ENCODE results near the gene UNC13C.
"Not testable (repeated sequence)": the region's sequence is repeated elsewhere in the genome, so short reads cannot be mapped to it uniquely, and the experiment has no call there.

Gene UNC13C

GRCh38 chr15:53978253-53978906 lies at the start of gene UNC13C:
Gene UNC13C, plus strand, starts transcription at chr15:53978441. Its CDS starts 34,463 bp downstream, at chr15:54012904.
- DNase-seq (ENCODE audit: low spot score), result no peak

GRCh38 chr15:53936137-53936536 lies 42.1 kb upstream of the UNC13C start:
- DNase-seq (ENCODE audit: low spot score), result no peak

GRCh38 chr15:53937632-53938031 lies 40.6 kb upstream of the UNC13C start:
- not testable (repeated sequence) for DNase-seq (ENCODE audit: low spot score)

- no peak for DNase-seq (ENCODE audit: low spot score)
Measured at GRCh38 chr15:53950572-53950971, 27.7 kb upstream of the UNC13C start.

DNA sequence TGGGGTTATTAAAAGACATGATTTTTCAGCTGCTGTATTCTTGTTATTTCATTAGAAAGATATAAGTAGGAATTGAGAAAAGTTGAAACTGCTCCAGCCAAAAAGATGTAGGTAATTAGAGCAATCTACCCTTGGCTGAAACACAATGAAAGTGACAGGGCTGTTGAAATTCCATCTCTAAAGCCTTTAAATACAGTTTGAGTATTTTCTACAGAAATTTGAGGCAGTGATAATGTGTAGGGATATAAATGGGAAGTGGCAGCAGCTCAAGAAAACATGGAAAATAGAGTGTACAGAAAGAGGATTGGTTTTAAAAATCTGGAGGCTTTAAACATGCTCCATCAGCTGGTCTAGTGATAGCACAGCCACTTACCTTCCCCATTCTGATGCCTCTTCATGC lies 22.8 kb upstream of the UNC13C start:
- no peak for DNase-seq (ENCODE audit: low spot score)

DNA sequence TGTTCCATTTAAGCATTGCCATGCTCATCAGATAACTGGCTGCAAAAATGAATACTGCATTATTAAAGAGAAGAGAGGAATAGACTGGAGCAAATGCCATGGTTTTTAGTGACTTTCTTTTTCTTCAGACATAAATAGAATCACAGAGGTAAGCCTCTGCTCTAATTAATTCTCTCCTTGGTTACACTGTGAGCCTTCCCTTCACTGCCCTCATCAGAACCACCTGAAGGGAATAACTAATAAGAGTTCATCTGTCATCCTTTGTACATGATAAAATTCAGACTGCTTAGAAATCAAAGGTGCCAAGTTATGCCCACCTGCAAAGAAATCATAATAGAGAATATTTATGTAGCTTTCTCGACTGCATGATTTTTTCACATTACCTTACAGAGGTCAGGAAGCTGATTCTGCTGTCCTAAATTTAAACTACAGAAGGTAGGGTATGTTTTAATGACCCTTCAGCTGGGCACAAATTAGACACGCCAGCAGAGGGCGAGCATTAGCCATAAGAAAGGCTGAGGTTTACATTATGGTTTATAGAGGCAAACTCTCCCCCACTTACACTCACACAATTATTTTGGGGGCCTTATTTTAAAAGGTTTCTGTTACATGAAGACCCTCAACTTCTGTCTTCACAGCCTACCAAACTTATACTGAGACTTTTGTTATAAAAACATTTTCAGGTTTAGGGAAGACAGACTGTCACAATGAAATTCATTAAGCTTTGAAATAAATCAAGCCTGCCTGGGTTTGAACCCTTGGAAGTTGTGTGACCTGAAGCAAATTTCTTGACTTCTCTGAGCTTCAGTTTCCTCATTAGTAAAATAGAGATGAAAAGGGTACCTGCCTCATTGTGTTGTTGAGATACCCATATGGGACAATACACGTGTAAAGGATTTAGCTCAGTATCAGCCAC lies 15.3 kb upstream of the UNC13C start:
- peak; percentile 20 for DNase-seq (ENCODE audit: low spot score)

DNA sequence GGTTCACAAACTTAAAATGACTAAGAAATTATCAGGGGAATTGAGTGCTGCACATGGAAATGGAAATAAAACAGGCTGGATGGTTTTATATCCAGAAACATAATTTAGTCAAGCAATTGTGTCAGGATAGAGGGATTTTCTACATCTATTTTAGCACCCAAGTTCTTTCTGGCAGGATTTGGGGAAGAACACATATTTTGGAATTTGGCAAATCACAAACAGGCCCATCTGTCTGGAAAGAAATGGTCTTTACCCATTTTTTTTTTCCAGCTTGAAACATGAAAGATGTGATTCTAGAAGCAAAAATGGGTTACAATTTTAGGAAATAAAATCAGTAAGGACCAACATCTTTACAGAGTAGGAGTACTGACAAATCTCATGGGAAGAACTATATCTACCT lies 14.4 kb upstream of the UNC13C start:
- DNase-seq (ENCODE audit: low spot score), result no peak

GRCh38 chr15:53974121-53974520 lies 4.1 kb upstream of the UNC13C start:
- no peak for DNase-seq (ENCODE audit: low spot score)

DNA sequence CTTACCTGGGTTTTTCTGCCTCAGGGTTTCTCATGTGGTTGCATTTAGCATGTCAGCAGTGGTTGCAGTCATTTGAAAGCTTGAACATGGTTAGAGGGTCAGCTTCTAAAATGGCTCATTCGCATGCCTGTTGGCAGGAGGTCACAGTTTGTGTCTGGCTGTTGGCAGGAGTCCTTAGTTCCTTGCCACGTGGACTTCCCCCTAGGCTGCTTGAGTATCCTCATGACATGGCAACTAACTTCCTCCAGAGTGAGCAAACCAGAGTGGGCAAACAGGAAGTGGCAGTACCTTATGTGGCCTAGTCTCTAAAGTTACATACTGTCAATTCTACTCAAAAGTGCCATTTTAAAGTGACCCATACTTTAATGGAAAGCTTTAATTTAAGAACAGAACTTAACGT lies 3.4 kb upstream of the UNC13C start:
- DNase-seq (ENCODE audit: low spot score), result no peak

DNA sequence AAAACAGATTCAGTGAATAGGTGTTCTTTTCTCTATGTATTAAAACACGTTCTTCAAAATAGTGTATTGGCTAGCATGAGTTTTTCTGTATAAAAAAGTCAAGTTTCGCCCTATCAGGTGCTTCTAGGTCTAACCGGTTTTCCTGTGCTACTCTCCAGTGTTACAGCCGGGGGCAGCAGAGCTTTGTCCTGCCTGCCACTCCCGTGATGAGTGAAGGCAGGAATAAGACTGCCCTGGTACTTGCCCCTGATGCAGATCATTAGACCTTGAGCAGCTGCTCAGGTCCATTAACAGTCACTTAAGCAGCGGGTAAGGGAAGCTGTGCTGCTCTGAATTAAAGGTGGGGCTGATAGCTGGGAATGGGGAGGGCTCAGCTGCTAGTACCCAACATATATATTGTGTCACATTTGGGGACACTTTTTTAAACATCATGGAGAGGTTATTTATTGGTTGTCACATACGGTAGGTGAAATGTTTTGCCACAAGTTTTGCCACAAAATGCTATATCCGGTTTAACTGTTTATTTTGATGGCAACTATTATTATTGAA lies 1.3 kb upstream of the UNC13C start:
- peak; percentile 1 for DNase-seq (ENCODE audit: low spot score)

DNA sequence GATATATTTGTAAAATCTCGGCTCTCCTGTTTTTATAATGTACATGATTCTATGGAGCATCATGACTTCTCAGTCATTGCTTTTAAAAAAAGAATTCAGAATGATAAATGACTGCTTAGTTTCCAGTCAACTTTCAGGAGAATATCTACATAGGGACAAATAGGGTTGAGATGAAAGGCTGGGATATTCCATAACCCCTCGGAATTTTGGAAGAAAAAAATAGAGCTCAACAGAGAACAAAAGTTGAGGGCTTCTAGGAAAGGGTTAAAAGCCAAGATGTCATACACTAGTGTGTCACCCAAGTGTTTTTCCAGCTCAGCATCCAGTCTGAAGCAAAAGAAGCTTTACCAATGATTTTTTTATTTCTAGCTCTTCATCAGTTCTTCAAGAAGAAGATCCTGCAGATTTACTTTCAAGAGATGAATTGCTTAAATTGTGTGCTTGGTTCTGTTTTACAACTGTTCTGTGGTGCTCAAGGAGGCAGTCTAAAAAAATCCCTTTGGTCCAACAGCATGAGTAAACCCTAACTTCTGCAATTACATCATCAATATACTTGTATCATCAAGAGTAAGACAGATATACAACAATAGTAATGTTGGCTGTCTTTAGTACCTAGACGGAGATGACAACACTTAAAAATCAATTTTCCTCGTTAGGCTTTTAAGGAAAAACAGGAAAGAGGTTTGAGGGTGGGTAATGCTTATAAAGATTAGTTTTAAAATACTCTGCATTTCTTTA lies 979 bp downstream of the UNC13C start:
- no peak for DNase-seq (ENCODE audit: low spot score)

DNA sequence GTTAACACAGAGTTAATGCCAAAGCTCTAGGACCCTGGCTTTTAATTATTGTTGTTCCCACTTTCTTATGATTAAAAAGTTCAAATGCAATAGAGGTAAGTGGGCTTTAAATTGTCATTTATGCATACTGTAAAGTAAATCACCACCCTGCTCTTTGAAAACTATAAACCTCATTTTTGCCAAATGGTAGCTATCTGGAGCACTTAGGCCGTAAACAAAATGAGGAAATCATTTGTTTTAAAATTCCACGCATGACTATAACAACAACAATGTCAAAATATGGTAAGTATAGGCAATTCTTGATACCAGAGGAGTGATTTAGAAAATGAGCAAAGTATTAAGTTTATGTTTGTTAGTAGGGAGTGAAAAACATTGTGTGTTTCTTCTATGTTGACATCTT lies 1.8 kb downstream of the UNC13C start:
- no peak for DNase-seq (ENCODE audit: low spot score)

- DNase-seq (ENCODE audit: low spot score), result no peak
Measured at GRCh38 chr15:53982071-53982680, 3.9 kb downstream of the UNC13C start.

GRCh38 chr15:53982876-53983275 lies 4.6 kb downstream of the UNC13C start:
- DNase-seq (ENCODE audit: low spot score), result no peak

DNA sequence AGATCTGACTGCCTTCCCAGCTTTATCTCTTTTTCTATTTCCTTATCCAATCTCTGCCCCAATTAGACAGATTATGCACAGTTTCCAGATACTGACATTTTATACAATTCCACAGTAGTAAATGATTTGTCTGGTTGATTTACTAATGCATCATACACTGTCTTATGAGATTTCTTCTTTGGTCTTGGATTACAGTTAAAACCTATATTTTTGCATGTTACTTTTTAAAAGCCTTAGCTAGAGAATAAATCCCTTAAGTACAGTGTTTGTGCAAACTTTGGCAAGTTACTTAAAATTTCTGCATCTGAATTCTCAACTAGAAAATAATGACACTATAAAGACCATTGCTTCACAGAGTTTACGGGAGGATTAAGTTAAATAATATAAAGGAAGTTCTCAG lies 6.0 kb downstream of the UNC13C start:
- DNase-seq (ENCODE audit: low spot score), result no peak

DNA sequence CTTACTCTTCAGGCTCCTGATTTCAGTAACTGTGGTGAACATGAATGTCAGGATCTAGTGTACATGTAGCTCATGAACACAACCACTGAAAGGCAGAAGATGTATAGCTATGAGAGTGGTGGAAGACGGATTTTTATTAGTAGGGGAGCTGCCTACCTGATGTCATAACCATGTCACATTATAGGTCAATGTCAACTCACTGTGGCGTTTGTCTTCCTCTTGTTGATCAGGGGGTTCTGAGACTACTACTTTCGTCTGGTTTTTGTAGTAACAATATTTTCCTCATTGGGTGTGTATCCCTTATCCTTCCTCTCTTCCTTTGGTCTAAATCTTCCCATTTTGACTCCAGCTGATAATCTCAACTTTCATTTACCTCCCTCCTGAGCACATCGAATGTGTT lies 7.3 kb downstream of the UNC13C start:
- DNase-seq (ENCODE audit: low spot score), result no peak

DNA sequence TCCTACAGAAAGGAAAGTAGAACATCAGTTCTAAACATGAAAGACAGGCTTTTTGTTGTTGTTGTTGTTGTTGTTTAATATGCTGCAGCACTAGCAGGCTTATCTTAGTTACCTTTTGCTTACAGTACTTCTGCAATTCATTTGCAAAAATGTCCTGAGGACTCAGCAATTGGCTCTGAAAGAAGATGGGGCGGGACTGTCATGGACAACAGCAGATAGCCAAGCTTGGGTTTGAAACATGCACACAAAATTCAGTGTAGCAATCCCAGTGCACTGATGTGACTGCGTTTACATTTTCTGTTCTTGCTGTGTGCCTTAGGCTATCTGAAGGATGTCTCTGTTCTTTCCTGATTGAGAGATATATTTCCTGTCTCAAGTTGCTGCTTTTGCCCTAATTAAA lies 9.2 kb downstream of the UNC13C start:
- no peak for DNase-seq (ENCODE audit: low spot score)

DNA sequence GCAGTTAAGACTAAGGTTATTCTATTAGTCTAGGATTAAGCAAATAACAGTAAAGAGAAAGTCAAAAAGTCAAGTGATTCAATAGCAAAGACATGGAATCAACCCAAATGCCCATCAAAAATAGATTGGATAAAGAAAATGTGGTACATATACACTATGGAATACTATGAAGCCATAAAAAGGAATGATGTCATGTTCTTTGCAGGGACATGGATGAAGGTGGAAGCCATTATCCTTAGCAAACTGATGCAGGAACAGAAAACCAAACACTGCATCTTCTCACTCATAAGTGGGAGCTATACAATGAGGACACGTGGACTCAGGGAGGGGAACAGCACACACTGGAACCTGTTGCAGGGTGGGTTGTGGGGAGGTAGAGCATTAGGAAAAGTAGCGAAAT lies 29.0 kb downstream of the UNC13C start:
- no peak for DNase-seq (ENCODE audit: low spot score)

DNA sequence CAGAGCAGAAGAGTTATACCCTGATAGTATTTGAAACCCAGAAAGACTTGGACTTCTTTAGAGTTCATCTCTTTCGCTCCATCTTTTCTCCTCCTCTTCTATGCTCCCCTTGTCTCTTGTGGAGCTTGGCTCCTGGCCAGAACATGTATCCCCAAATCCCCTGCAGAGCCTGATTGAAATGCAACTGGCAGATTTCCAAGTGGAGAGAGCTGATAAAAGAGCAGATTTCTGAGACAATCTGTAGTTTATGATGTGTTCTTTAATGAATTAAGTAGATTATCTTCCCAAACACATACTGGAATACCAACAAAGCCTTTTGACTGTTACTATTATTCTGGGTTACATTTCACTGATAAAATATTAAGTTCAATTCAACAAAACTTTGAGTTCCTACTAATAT lies 33.4 kb downstream of the UNC13C start:
- no peak for DNase-seq (ENCODE audit: low spot score)

- DNase-seq (ENCODE audit: low spot score), result no peak
Measured at GRCh38 chr15:54014067-54014655, 35.9 kb downstream of the UNC13C start.

- no peak for DNase-seq (ENCODE audit: low spot score)
Measured at GRCh38 chr15:54017251-54017650, 39.0 kb downstream of the UNC13C start.

GRCh38 chr15:54017959-54018358 lies 39.7 kb downstream of the UNC13C start:
- no peak for DNase-seq (ENCODE audit: low spot score)

Measured in SW480 (cell line).